NT2/D1 (cell line): Measurements from ENCODE around the gene TSPAN9.

Experiments used
- YY1 ChIP-seq: IDR thresholded peaks from 2 replicates; pipeline ENCODE4 v1.6.1; 2011; ENCODE audit not compliant: insufficient read length, insufficient read depth
- ZNF274 ChIP-seq: IDR thresholded peaks from 2 replicates; pipeline ENCODE4 v1.6.1; 2011; ENCODE audit warnings: mild to moderate bottlenecking, low read depth, low read length

GRCh38 chr12:3332188-3332587 is 255.0 kb downstream of the TSPAN9 start:
- TF ChIP-seq ZNF274 (no peak), YY1 (no peak)
